Heart right ventricle (tissue), 16 donors: ENCODE results near the gene C2orf76. TPM values are rescaled to one million over a fixed set of nuclear protein-coding genes. Genes with fewer than 3 reads are reported as not detected.

Experiments used
- ATAC-seq, 8 donors: fragments of 200-7000 bp; cut with Tn5 transposase; one replicate each; pipeline ENCODE4 v1.9.1; 2020; ENCODE audit warnings: mild to moderate bottlenecking in 8 of 8, moderate library complexity in 8 of 8, moderate number of reproducible peaks in 1 of 8
- DNase-seq, 2 donors: peaks; one replicate each; pipeline ENCODE4 v3.0.0-alpha.2; 2020
- H3K27ac ChIP-seq, 10 donors: fragments of 200-600 bp; sonication (generic) in 2 of 10; one replicate each; pipeline versions ENCODE4 v1.5.0 to v1.8.0; 2020 to 2022; ENCODE audit warnings: mild to moderate bottlenecking in 3 of 10
- H3K27me3 ChIP-seq, 7 donors: fragments of 200-600 bp; one replicate each; pipeline ENCODE4 v1.8.0; 2021 to 2022; ENCODE audit warnings: mild to moderate bottlenecking in 2 of 7
- H3K36me3 ChIP-seq, 9 donors: fragments of 200-600 bp; sonication (generic) in 1 of 9; one replicate each; pipeline versions ENCODE4 v1.5.0 to v1.8.0; 2020 to 2022; ENCODE audit warnings: mild to moderate bottlenecking in 2 of 9
- H3K4me1 ChIP-seq, 9 donors: fragments of 200-600 bp; sonication (generic) in 1 of 9; one replicate each; pipeline versions ENCODE4 v1.5.0 to v1.8.0; 2020 to 2022; ENCODE audit warnings: mild to moderate bottlenecking in 4 of 9
- H3K4me3 ChIP-seq, 10 donors: fragments of 200-600 bp; sonication (generic) in 2 of 10; one replicate each; pipeline versions ENCODE4 v1.5.0 to v1.8.0; 2020 to 2022; ENCODE audit warnings: mild to moderate bottlenecking in 7 of 10, moderate library complexity in 2 of 10
- H3K9me3 ChIP-seq, 11 donors: fragments of 200-600 bp in 10 of 11; sonication (generic) in 2 of 11; one replicate each; pipeline versions ENCODE4 v1.5.0 to v1.8.0; 2013 to 2022; ENCODE audit warnings: mild to moderate bottlenecking in 2 of 11, control low read depth in 1 of 11, moderate library complexity in 1 of 11
- WGBS, 2 donors: extraction: QIAGEN DNeasy Blood & Tissue Kit; methylation state at CpG; one replicate each; pipeline ENCODE4 v1.1.7; 2013; ENCODE audit warnings: inconsistent platforms in 1 of 2; 5-methylcytosine and 5-hydroxymethylcytosine counted together
- intact Hi-C, 10 donors: fragments of 100-400 bp; cut with DNase I; formaldehyde crosslinking; loops; one replicate each; pipeline versions ENCODE4 v1.11.1 to v1.14.2; 2022
- polyA plus RNA-seq, 2 donors: library from polyadenylated mRNA; stranded (reverse); fragments of 200-250 nt; gene quantifications; one replicate each; pipeline ENCODE4 v1.2.3, GENCODE V29; 2013
- total RNA-seq, 10 donors: library from RNA; stranded (reverse); fragmentation: NEBNext Ultra II Directional in 3 of 10; extraction: Animal tissue kit (Norgen Biotek cat#: 25700) in 3 of 10; gene quantifications; one replicate each; pipeline versions ENCODE4 v1.2.1 to v1.2.4, GENCODE V29; 2021 to 2023
- TF ChIP-seq, protein P1 (sequence below), 9 donors: fragments of 200-600 bp; sonication (generic) in 2 of 9; IDR thresholded peaks; one replicate each; pipeline versions ENCODE4 v1.5.0 to v1.8.0; 2021 to 2022; ENCODE audit warnings: antibody characterized with exemption in 9 of 9, mild to moderate bottlenecking in 5 of 9, moderate library complexity in 1 of 9
- donor health status: Arrhythmogenic right ventricular cardiomyopathy.
- donor health status: ischemic (EF 13 %, LVEDD 7.1; RV severe dilation, severe dysfunction).
- donor health status: healthy with polysubstance abuse.
- donor health status: DM: no; HTN: yes; CAD: no.
- donor health status: DM: no; HTN: no; CAD: no.
- donor health status: ischemic (EF 25% LVEDD 6.9; RV normal size, moderate dysfunction).
- donor health status: ischemic (EF 25% LVEDD 5.7; RV mildly dilated, moderate dysfunction).
- donor health status: healthy.
- donor health status: DM: yes; HTN: yes; CAD: no.
- donor health status: Ischemic cardiomyopathy.
- donor health status: ischemic (EF 35%, LVEDD 5.7; RV mildly dilated, moderate dysfunction).
- donor health status: nonischemic (EF 11% LVEDD 7.7; RV severe dilation, severe dysfunction).
- donor health status: DM: yes; HTN: yes; CAD: no.
- donor health status: PGD.
- donor health status: ischemic (EF 29% LVEDD 5.4; RV normal size, mild dysfunction).
- donor health status: nonischemic (EF 23%, LVEDD 6.1; RV moderate dilation, normal function).

The C2orf76 gene
- total and polyA plus RNA-seq, 12 donors: 5.1 to 12.2 (median 8.4) TPM

DNA sequence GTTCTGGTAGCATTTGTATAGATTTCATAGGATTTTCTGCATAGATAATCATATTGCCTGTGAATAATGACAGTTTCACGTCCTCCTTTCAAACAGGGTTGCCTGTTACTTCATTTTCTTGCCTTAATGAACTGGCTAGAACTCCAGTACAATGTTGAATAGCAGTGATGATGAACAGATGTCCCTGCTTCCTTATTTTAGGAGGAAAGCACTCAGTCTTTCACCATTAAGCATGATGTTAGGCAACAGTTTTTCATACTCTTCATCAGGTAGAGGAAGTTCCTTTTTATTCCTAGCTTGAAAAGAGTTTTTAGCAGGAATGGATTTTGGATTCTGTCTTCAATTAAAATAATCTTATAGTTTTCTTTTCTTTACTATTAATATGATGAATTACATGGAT lies 39.7 kb downstream of the C2orf76 start:
- Histone ChIP-seq H3K27me3 (no peaks in the 10 kb centered on the region), H3K27ac (no peak overlapping the region), H3K4me3 (no peak overlapping the region), H3K4me1 (peaks cover 0 to 10% (median 0%) of the 10 kb centered on the region in 9 donors), H3K36me3 (no peaks in the 10 kb centered on the region), H3K9me3 (no peaks in the 10 kb centered on the region)
- ATAC-seq: no peak
- intact Hi-C loops: no loop called here
- WGBS, 2 donors: 78 to 87% methylated on average over 1 of the region's 1 CpG
- no peak for DNase-seq
- TF ChIP-seq, protein P1, sequence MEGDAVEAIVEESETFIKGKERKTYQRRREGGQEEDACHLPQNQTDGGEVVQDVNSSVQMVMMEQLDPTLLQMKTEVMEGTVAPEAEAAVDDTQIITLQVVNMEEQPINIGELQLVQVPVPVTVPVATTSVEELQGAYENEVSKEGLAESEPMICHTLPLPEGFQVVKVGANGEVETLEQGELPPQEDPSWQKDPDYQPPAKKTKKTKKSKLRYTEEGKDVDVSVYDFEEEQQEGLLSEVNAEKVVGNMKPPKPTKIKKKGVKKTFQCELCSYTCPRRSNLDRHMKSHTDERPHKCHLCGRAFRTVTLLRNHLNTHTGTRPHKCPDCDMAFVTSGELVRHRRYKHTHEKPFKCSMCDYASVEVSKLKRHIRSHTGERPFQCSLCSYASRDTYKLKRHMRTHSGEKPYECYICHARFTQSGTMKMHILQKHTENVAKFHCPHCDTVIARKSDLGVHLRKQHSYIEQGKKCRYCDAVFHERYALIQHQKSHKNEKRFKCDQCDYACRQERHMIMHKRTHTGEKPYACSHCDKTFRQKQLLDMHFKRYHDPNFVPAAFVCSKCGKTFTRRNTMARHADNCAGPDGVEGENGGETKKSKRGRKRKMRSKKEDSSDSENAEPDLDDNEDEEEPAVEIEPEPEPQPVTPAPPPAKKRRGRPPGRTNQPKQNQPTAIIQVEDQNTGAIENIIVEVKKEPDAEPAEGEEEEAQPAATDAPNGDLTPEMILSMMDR (IDR thresholded peaks at IDR 0.05): no peak

DNA sequence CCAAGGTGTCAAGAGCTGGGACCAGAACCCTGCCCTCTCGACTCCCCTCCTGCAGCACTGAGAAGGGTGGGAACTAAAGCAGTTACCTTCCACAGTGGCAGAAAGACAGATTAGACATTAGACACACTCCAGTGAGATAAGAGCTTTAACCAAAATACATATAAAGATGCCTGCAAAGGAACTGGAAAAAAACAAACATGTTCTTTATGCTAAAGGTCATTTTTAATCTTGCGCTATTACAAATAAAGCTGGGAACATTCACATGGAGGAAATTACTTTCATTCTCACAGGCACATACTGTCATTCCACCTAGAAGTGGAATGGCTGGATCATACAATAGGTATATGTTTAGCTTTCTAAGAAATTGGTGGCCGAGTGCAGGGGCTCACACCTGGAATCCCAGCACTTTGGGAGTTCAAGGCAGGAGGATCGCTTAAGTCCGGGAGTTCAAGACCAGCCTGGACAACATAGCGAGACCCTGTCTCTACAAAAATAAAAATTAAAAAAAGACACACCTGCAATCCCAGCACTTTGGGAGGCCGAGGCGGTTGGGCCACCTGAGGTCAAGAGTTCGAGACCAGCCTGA lies 41.9 kb downstream of the C2orf76 start:
- 88 to 93% methylated on average over 9 of the region's 9 CpGs for WGBS, 2 donors
- ATAC-seq: no peak

DNA sequence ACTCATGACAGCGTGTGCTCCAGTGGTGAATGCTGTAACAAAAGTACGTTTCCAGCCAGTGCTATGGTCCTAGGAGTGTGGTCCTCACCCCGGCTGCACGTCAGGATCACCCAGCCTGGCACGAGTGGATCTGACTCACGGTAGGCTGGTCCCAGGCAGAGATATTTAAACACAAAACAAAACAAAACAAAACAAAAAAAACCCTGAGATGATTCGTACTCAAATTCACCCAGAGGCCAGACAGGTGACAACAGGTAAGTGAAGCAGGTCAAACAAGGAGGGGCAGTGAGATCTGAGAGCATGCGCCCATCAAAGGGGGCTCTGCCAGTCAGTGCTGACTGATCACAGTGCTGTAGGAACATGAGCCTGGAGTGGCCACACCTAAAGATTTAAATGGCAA lies 43.2 kb downstream of the C2orf76 start:
- Histone ChIP-seq H3K27me3 (no peaks in the 10 kb centered on the region), H3K27ac (no peak overlapping the region), H3K9me3 (peaks cover 0 to 7% (median 0%) of the 10 kb centered on the region in 11 donors), H3K4me3 (no peak overlapping the region), H3K36me3 (no peaks in the 10 kb centered on the region), H3K4me1 (peaks cover 0 to 11% (median 0%) of the 10 kb centered on the region in 9 donors)
- 92 to 94% methylated on average over 8 of the region's 8 CpGs for WGBS, 2 donors
- TF ChIP-seq, protein P1 (IDR thresholded peaks at IDR 0.05): no peak
- no peak for ATAC-seq
- no peak for DNase-seq
- intact Hi-C loops: no loop called here

More for the DNA sequence above, 41.9 kb downstream of the C2orf76 start:
- Histone ChIP-seq H3K4me1 (peaks cover 0 to 10% (median 0%) of the 10 kb centered on the region in 9 donors), H3K36me3 (no peaks in the 10 kb centered on the region), H3K4me3 (no peak overlapping the region), H3K27me3 (no peaks in the 10 kb centered on the region), H3K9me3 (no peaks in the 10 kb centered on the region), H3K27ac (no peak overlapping the region)
- intact Hi-C loops: no loop called here
- no peak for DNase-seq
- TF ChIP-seq, protein P1 (IDR thresholded peaks at IDR 0.05): no peak

DNA sequence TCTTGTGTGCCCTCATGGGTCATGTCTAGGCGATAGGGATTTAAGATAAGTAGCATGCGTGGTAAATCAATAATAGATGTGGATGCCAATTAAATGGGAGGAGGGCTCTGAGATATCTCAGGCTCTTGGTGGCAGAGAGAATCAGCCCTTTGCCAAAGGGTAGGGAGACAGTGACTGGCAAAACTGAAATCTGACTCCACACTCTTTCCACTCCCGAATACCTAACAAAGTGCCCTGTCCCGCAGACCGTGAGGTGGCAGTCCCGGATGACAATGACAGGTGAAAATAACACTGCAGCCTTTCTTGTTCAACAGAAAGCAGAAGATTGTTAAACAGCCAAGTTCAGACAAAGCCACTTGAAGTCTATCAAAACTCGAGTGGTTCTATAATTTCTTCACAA lies 47.0 kb downstream of the C2orf76 start:
- 47 to 69% methylated on average over 7 of the region's 7 CpGs for WGBS, 2 donors
- peak in 5 of 8 donors; percentile 60 to 80 (median 70) for ATAC-seq
- no peak for DNase-seq
- peaks cover 0 to 9% (median 0%) of the 10 kb centered on the region in 11 donors for H3K9me3 ChIP-seq
- no peaks in the 10 kb centered on the region for H3K36me3 ChIP-seq
- H3K27ac ChIP-seq: no peak overlapping the region
- TF ChIP-seq, protein P1 (IDR thresholded peaks at IDR 0.05): peak in 1 of 9 donors; percentile 10
- intact Hi-C loops: loop anchor here in 5 of 10 donors (5.0 to 10.0 kb wide), 4 partner anchors 45 to 165 kb away; partner anchors contain the start of genes C2orf76 (in 3 of the 5) and DBI (in 3 of the 5)
- H3K27me3 ChIP-seq: no peaks in the 10 kb centered on the region
- H3K4me1 ChIP-seq: peaks cover 0 to 43% (median 21%) of the 10 kb centered on the region in 9 donors
- no peak overlapping the region for H3K4me3 ChIP-seq
